SK-N-SH treated with all-trans-retinoic acid at 6 μM for 48 hours (cell line): Measurements from ENCODE around the gene HNRNPR.

Source experiments
- SNAI2 ChIP-seq: fragments of 250-450 bp; sonication (Bioruptor Pico); IDR thresholded peaks from 2 replicates; pipeline ENCODE4 v1.5.0; 2020; ENCODE audit warnings: mild to moderate bottlenecking, moderate library complexity
- TOX ChIP-seq: fragments of 250-450 bp; sonication (Bioruptor Pico); IDR thresholded peaks from 2 replicates; pipeline ENCODE4 v1.8.0; 2021; ENCODE audit warnings: mild to moderate bottlenecking, moderate library complexity, borderline replicate concordance
- ZNF70 ChIP-seq: fragments of 450-650 bp; formaldehyde crosslinking; IDR thresholded peaks from 2 replicates; pipeline ENCODE4 v1.5.0; 2020; ENCODE audit warnings: mild to moderate bottlenecking, moderate library complexity

- no peak for TF ChIP-seq TOX (CRISPR knock-in tag)
- TF ChIP-seq ZNF70: no peak
- no peak for TF ChIP-seq SNAI2 (CRISPR knock-in tag)
Observed at GRCh38 chr1:23263380-23263887, 80.7 kb downstream of the HNRNPR start.
